PFSK-1 (cell line): ENCODE results near the gene ZDHHC14.

Experiments used
- FOXP2 ChIP-seq: optimal IDR thresholded peaks from 2 replicates; pipeline ENCODE3; 2011; ENCODE audit warnings: borderline replicate concordance, control low read depth, inconsistent platforms; ENCODE audit not compliant: insufficient read depth; ENCODE audit errors: extremely low read length, extremely low read depth
- POLR2AphosphoS5 ChIP-seq: IDR thresholded peaks from 2 replicates; pipeline ENCODE4 v1.6.1; 2012; ENCODE audit warnings: low read depth, mild to moderate bottlenecking, control low read depth, low read length, moderate library complexity
- SIN3A ChIP-seq: IDR thresholded peaks from 2 replicates; pipeline ENCODE4 v1.6.1; 2012; ENCODE audit warnings: mild to moderate bottlenecking, low read length, moderate library complexity, borderline replicate concordance; ENCODE audit not compliant: insufficient read depth
- TAF1 ChIP-seq: IDR thresholded peaks from 2 replicates; pipeline ENCODE4 v1.6.1; 2012; ENCODE audit warnings: low read length, control low read depth, borderline replicate concordance; ENCODE audit not compliant: insufficient read depth
- TF ChIP-seq, protein P1 (sequence below), 2 experiments: IDR thresholded peaks; 2 replicates each; pipeline versions ENCODE4 v1.6.1 to v1.8.0; 2011 to 2012; ENCODE audit warnings: low read depth in 2 of 2, low read length in 2 of 2, control low read depth in 1 of 2, inconsistent platforms in 1 of 2, mild to moderate bottlenecking in 1 of 2, moderate library complexity in 1 of 2; ENCODE audit not compliant: insufficient read depth in 1 of 2

Gene ZDHHC14

DNA sequence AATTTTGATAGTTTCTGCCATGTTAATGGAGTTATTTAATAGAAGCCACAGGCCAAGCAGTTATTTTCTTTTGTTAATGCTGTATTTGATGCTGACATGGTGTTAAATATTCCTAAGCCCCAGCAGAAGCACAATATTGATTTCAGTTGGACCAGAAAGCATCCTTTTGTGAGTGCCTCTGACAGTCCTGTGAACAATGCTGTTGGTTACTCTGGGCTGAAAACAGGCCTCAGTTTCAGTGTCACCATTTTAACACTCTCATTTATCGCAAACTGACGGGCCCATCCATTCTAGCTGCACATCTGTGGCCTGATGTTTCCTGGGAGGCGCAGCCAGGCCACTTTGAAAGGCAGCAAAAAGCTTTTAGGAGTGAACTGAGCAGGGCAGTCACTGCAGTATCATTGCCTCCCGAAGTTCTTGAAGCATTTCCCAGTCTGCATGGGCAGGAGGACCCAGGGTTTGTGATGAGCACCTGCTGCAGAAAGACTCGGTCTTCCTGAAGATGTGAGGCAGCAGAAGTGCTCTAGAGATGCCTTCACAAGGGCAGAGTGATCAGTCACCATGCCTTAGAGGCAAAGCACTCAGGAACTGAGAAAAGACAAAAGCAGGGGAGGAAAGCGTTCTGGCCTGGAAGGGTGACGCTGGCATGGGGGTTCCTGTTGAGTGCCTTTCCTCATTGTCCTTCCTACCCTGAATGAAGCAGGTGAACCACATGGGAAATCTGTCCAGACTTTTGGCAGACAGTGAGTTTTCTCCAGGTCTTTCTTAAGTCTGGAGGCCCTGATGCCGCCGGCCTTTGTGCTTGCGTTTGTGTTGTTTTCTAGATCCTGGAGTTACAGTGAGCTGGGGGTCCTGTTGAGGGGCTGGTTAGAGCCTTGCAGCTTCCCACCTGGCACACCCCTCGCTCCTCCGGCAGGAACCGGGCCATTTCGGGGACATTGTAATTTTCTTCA lies 74.0 kb downstream of the ZDHHC14 start:
- TF ChIP-seq, protein P1, sequence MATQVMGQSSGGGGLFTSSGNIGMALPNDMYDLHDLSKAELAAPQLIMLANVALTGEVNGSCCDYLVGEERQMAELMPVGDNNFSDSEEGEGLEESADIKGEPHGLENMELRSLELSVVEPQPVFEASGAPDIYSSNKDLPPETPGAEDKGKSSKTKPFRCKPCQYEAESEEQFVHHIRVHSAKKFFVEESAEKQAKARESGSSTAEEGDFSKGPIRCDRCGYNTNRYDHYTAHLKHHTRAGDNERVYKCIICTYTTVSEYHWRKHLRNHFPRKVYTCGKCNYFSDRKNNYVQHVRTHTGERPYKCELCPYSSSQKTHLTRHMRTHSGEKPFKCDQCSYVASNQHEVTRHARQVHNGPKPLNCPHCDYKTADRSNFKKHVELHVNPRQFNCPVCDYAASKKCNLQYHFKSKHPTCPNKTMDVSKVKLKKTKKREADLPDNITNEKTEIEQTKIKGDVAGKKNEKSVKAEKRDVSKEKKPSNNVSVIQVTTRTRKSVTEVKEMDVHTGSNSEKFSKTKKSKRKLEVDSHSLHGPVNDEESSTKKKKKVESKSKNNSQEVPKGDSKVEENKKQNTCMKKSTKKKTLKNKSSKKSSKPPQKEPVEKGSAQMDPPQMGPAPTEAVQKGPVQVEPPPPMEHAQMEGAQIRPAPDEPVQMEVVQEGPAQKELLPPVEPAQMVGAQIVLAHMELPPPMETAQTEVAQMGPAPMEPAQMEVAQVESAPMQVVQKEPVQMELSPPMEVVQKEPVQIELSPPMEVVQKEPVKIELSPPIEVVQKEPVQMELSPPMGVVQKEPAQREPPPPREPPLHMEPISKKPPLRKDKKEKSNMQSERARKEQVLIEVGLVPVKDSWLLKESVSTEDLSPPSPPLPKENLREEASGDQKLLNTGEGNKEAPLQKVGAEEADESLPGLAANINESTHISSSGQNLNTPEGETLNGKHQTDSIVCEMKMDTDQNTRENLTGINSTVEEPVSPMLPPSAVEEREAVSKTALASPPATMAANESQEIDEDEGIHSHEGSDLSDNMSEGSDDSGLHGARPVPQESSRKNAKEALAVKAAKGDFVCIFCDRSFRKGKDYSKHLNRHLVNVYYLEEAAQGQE (IDR thresholded peaks at IDR 0.05; ENCODE audit: insufficient read depth in 1 of 2, low read depth in 2 of 2, low read length in 2 of 2): no peak
- TF ChIP-seq FOXP2: no peak
- no peak for TF ChIP-seq TAF1
- no peak for TF ChIP-seq SIN3A
- TF ChIP-seq POLR2AphosphoS5: no peak

DNA sequence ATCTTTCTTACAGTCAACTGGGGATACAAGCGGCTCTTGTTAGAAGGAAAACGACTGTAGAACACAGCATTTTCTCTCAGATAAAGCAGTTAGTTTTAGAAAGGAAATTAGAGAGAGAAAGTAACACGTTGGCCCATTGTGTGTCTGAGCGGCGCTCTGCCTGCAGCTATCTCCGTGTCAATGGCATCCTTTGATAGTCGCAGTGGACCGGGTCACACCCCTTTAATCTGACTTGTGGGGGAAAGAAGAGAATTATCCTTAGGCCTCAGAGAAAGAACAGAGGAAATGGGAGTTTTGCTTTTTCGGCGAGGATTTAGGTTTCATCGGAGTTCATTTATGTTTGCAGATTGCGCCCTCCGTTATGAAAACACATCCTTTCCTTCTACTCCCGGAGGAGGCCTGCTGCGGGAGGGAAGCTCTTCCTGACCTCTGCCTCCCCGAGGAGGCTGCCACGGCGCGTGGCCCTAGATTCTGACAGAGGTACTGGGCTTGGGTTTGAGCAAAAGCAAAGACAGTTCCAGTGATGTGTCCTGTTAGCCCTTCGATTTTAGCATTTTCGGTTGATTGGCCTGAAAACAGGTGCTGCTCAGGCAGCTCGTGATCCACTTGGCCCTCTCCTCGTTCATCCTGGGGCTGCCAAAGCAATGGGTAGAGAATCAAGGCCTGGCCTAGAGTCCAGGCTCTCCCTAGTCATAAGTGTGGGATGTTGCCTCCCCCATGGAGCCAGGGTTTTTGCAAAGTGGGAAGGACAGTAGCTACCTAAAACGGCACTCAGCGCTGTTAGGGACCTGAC lies 74.9 kb downstream of the ZDHHC14 start:
- TF ChIP-seq POLR2AphosphoS5 (no peak), FOXP2 (no peak), TAF1 (no peak), SIN3A (no peak)
- TF ChIP-seq, protein P1 (IDR thresholded peaks at IDR 0.05; ENCODE audit: insufficient read depth in 1 of 2, low read depth in 2 of 2, low read length in 2 of 2): no peak

DNA sequence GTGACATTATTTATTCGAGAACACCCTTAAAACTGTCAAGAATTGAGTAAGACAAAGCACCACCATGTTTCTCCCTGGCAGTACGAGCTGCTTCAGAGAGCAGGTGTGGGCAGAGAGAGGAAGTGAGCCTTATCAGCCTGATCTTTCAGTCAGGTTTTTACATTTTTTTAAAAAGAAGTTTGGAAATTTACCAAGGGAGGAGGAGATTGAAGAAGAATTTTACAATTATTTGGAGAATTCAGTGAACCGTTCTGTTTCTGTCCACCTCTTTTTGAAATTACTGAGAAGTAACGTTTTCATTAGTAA lies 75.5 kb downstream of the ZDHHC14 start:
- TF ChIP-seq POLR2AphosphoS5 (no peak), SIN3A (no peak), FOXP2 (no peak), TAF1 (no peak)
- TF ChIP-seq, protein P1 (IDR thresholded peaks at IDR 0.05; ENCODE audit: insufficient read depth in 1 of 2, low read depth in 2 of 2, low read length in 2 of 2): no peak

DNA sequence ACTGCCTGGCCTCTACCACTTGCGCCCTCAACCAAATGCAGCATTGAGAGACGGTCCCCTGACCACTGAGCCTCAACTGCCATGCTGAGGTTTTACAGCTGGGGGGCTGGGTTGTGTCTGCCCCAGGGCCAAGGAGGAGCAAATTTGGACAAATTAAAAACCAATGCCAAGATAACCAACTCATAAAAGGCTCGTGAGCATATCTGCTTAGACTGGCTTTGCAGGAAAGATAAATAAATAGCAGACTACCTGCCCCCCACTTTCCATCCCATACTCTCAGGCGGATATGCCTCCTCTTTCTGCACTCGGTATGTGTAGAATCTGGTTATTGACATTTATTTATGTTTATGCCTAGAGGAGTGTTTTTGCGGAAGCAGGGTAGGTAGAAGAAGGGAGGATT lies 76.8 kb downstream of the ZDHHC14 start:
- no peak for TF ChIP-seq FOXP2
- TF ChIP-seq, protein P1 (IDR thresholded peaks at IDR 0.05; ENCODE audit: insufficient read depth in 1 of 2, low read depth in 2 of 2, low read length in 2 of 2): no peak
- TF ChIP-seq SIN3A: no peak
